ENCODE results near the gene SPANXN3.

- TF ChIP-seq CTCF (IDR thresholded peaks at IDR 0.05) (no peak), POLR2A (IDR thresholded peaks at IDR 0.05) (no peak)
Observed at GRCh38 chrX:143461606-143462005, 55.7 kb downstream of the SPANXN3 start.

Measured in heart left ventricle (tissue), 13 donors.